ENCODE data around the gene CFTR. TPM values are rescaled to one million over a fixed set of nuclear protein-coding genes. Genes with fewer than 3 reads are reported as not detected.

Gene CFTR
- total RNA-seq, 1 donor from 2014 or later = 0.19 TPM

GRCh38 chr7:117717357-117717756 lies 237.5 kb downstream of the CFTR start:
- intact Hi-C loops (cut with DNase I) = loop anchor here (10.0 kb wide), 1 partner anchor 263 kb away; no protein-coding TSS in a partner anchor
- no peak for DNase-seq (ENCODE audit: low spot score)

Other genes with a start within 250 kb of the CFTR start
- gene WNT2, start 157.0 kb upstream of the CFTR start, total RNA-seq = 0.70 TPM
- gene ASZ1, start 52.5 kb upstream of the CFTR start, total RNA-seq = not detected